H1 (cell line): ENCODE measurements around the gene EPN3. TPM values are rescaled to one million over a fixed set of nuclear protein-coding genes. Genes with fewer than 3 reads are reported as not detected.

Experiments
- CHD2 ChIP-seq: IDR thresholded peaks from 2 replicates; pipeline ENCODE4 v1.6.1; 2012; ENCODE audit warnings: low read length, improper control_type of control experiment
- CTBP2 ChIP-seq: IDR thresholded peaks from 2 replicates; pipeline ENCODE4 v1.7.0; 2011; ENCODE audit warnings: borderline replicate concordance, mild to moderate bottlenecking, moderate library complexity, mixed read lengths, low read length; ENCODE audit not compliant: insufficient read depth, insufficient read length
- polyA plus RNA-seq, 7 experiments: library from polyadenylated mRNA; depleted of rRNA in 3 of 7; stranded (reverse) in 5 of 7; unstranded in 2 of 7; fragments of >200 nt in 5 of 7; fragments of 200-250 nt in 2 of 7; gene quantifications; 1 replicate in 5 of 7; 2 replicates in 1 of 7; 4 replicates in 1 of 7; pipeline versions ENCODE4 v1.2.1 to v1.2.3, GENCODE V29; 2011 to 2013; ENCODE audit warnings: missing spikeins in 2 of 7, mixed read lengths in 2 of 7
- total RNA-seq: library from RNA; stranded (reverse); fragmentation: NEBNext Ultra II Directional; extraction: Animal tissue kit (Norgen Biotek cat#: 25700); gene quantifications from 2 replicates; pipeline ENCODE4 v1.2.1, GENCODE V29; 2021

The EPN3 gene
- total and polyA plus RNA-seq, 2 of the 8 experiments (the other 6 are each of a cell fraction or from before 2014, with no cell fraction given): 6.7 to 7.9 TPM

DNA sequence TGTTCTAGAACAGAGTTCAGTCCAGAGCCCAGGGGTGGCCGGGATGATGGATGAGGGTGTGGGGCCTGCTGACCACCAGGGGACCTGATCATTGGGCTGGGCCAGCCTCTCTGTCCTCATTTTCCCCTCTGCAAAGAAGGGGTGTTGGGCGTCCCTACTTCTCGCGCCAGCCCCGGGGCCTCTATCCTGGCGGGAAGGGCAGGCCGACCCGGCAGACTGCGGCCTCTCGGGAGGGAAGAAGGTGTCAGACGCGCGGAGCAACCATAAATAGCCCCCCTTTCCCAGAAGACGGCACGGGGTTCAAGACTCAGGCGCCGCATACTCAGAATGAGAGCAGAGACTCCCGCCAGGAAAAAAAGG lies 26.0 kb downstream of the EPN3 start (continued):
- no peak for TF ChIP-seq CHD2
- no peak for TF ChIP-seq CTBP2
